HepG2 (cell line): ENCODE data around the gene KISS1. TPM values are rescaled to one million over a fixed set of nuclear protein-coding genes. Genes with fewer than 3 reads are reported as not detected.

Experiments
- HNRNPL ChIP-seq: fragments of 200-400 bp; formaldehyde crosslinking; IDR thresholded peaks from 2 replicates; pipeline ENCODE4 v1.6.1; 2017; ENCODE audit warnings: mild to moderate bottlenecking, low read depth, low read length
- KLF13 ChIP-seq: sonication (generic); formaldehyde crosslinking; IDR thresholded peaks from 2 replicates; pipeline ENCODE4 v1.4.0; 2020; ENCODE audit warnings: mild to moderate bottlenecking, missing genetic modification reagents
- PATZ1 ChIP-seq: sonication (generic); formaldehyde crosslinking; IDR thresholded peaks from 2 replicates; pipeline ENCODE4 v1.4.0; 2020; ENCODE audit warnings: missing genetic modification reagents
- ZHX1 ChIP-seq: sonication (generic); formaldehyde crosslinking; IDR thresholded peaks from 2 replicates; pipeline ENCODE4 v1.8.1; 2022; ENCODE audit warnings: low read depth, mild to moderate bottlenecking, missing genetic modification reagents
- ZNF142 ChIP-seq: sonication (generic); formaldehyde crosslinking; IDR thresholded peaks from 2 replicates; pipeline ENCODE4 v1.4.0; 2020; ENCODE audit warnings: missing genetic modification reagents
- ZNF30 ChIP-seq: sonication (generic); formaldehyde crosslinking; IDR thresholded peaks from 2 replicates; pipeline ENCODE4 v1.5.0; 2020; ENCODE audit warnings: mild to moderate bottlenecking, missing genetic modification reagents
- ZNF468 ChIP-seq: sonication (generic); formaldehyde crosslinking; IDR thresholded peaks from 2 replicates; pipeline ENCODE4 v1.8.0; 2022; ENCODE audit warnings: mild to moderate bottlenecking, moderate library complexity, missing genetic modification reagents
- ZNF576 ChIP-seq: sonication (generic); formaldehyde crosslinking; IDR thresholded peaks from 2 replicates; pipeline ENCODE4 v1.4.0; 2020; ENCODE audit warnings: mild to moderate bottlenecking, missing genetic modification reagents
- ZNF614 ChIP-seq: IDR thresholded peaks from 2 replicates; pipeline ENCODE4 v1.6.1; 2018; ENCODE audit warnings: missing biosample characterization, missing genetic modification reagents, inconsistent platforms, borderline replicate concordance
- ZNF720 ChIP-seq: sonication (generic); formaldehyde crosslinking; IDR thresholded peaks from 2 replicates; pipeline ENCODE4 v1.4.0; 2020; ENCODE audit warnings: missing genetic modification reagents
- ZNF75D ChIP-seq: sonication (generic); formaldehyde crosslinking; IDR thresholded peaks from 2 replicates; pipeline ENCODE4 v1.8.1; 2023; ENCODE audit warnings: missing genetic modification reagents, mild to moderate bottlenecking, borderline replicate concordance
- polyA plus RNA-seq, 8 experiments: library from polyadenylated mRNA; depleted of rRNA in 3 of 8; stranded (reverse) in 7 of 8; unstranded in 1 of 8; fragments of >200 nt; fragmentation: Illumina TruSeq in 4 of 8; extraction: Trizol in 4 of 8; gene quantifications; 2 replicates each; pipeline versions ENCODE4 v1.2.1 to v1.2.3, GENCODE V29; 2011 to 2016; ENCODE audit warnings: low read depth in 4 of 8, missing spikeins in 1 of 8, mixed read lengths in 1 of 8; ENCODE audit not compliant: insufficient read depth in 1 of 8
- total RNA-seq, 5 experiments: library from RNA; depleted of rRNA; stranded (reverse); fragments of >200 nt; fragmentation: Illumina TruSeq; extraction: Trizol; gene quantifications; 2 replicates each; pipeline ENCODE4 v1.2.3, GENCODE V29; 2016; ENCODE audit warnings: low read depth in 1 of 5

The KISS1 gene
- total and polyA plus RNA-seq, 2 of the 13 experiments (the other 11 are each of a cell fraction or from before 2014, with no cell fraction given) = 0.24 to 0.80 TPM

- TF ChIP-seq PATZ1 (CRISPR knock-in tag) (peak; percentile 85), ZNF30 (no peak), ZNF75D (CRISPR knock-in tag) (no peak), ZNF576 (CRISPR knock-in tag) (no peak), ZNF720 (CRISPR knock-in tag) (no peak), ZNF142 (CRISPR knock-in tag) (no peak), ZNF614 (CRISPR knock-in tag) (peak; percentile 33; the same call in 1 of the 2 replicates), HNRNPL (no peak; the same call in 1 of the 2 replicates), ZHX1 (CRISPR knock-in tag) (0 out of 2 replicates have a peak, but pooled peaks have one; percentile 48), ZNF468 (no peak), KLF13 (CRISPR knock-in tag) (0 out of 2 replicates have a peak, but pooled peaks have one; percentile 57)
These were observed 44.6 kb downstream of the KISS1 start, which contains the start of gene ETNK2 (continued) for GRCh38 chr1:204151552-204152309.
